LNCAP (cell line): ENCODE results near the gene RECQL.

Experiments used
- CTCF ChIP-seq: fragments of 450-650 bp; IDR thresholded peaks from 2 replicates; pipeline ENCODE4 v1.5.1; 2017; ENCODE audit warnings: mild to moderate bottlenecking

The RECQL gene

GRCh38 chr12:21523148-21523547 lies 21.7 kb upstream of the RECQL start:
- TF ChIP-seq CTCF = no peak

GRCh38 chr12:21521541-21521940 lies 20.1 kb upstream of the RECQL start:
- no peak for TF ChIP-seq CTCF

- TF ChIP-seq CTCF = no peak
These were observed 17.0 kb upstream of the RECQL start for GRCh38 chr12:21518451-21518850.

GRCh38 chr12:21516281-21516680 lies 14.8 kb upstream of the RECQL start:
- no peak for TF ChIP-seq CTCF

GRCh38 chr12:21509768-21510167 lies 8.3 kb upstream of the RECQL start:
- TF ChIP-seq CTCF = no peak

- no peak for TF ChIP-seq CTCF
These were observed 6.4 kb upstream of the RECQL start for GRCh38 chr12:21507849-21508248.

- TF ChIP-seq CTCF = no peak
These were observed 4.5 kb upstream of the RECQL start for GRCh38 chr12:21505888-21506287.

- TF ChIP-seq CTCF = no peak
These were observed 1.4 kb upstream of the RECQL start for GRCh38 chr12:21502872-21503271.
